ENCODE measurements around the gene GUCD1. TPM values are rescaled to one million over a fixed set of nuclear protein-coding genes. Genes with fewer than 3 reads are reported as not detected.
"Not testable (repeated sequence)": the region's sequence is repeated elsewhere in the genome, so short reads cannot be mapped to it uniquely, and the experiment has no call there.

The GUCD1 gene
- polyA plus RNA-seq, 5 donors: 78.9 to 91.9 (median 87.9) TPM

GRCh38 chr22:24535348-24535747 is 19.6 kb downstream of the GUCD1 start:
- DNase-seq: no peak

DNA sequence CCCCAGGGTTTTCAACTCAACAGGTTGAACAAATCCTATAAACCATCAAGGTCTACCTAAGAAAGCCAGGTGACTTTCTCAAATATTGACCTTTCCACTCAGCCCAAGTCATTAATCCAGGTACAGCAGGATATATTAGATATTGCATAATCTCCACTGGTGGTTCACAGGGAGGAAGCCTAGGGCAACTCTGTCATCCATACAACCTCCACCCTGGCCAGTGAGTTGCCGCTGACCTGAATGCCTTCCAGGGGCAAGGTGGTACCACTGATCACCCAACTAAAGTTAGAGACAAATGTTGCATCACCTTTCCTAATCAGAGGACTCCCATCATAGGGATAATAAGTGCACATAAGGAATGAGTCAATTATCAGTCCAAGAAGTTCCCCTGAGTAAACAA is 22.9 kb downstream of the GUCD1 start:
- DNase-seq: no peak

GRCh38 chr22:24530968-24531367 is 24.0 kb downstream of the GUCD1 start:
- DNase-seq: not testable (repeated sequence)

- DNase-seq: no peak
Observed at GRCh38 chr22:24529898-24530297, 25.0 kb downstream of the GUCD1 start.

- DNase-seq: no peak
Observed at GRCh38 chr22:24526191-24526590, 28.7 kb downstream of the GUCD1 start.

DNA sequence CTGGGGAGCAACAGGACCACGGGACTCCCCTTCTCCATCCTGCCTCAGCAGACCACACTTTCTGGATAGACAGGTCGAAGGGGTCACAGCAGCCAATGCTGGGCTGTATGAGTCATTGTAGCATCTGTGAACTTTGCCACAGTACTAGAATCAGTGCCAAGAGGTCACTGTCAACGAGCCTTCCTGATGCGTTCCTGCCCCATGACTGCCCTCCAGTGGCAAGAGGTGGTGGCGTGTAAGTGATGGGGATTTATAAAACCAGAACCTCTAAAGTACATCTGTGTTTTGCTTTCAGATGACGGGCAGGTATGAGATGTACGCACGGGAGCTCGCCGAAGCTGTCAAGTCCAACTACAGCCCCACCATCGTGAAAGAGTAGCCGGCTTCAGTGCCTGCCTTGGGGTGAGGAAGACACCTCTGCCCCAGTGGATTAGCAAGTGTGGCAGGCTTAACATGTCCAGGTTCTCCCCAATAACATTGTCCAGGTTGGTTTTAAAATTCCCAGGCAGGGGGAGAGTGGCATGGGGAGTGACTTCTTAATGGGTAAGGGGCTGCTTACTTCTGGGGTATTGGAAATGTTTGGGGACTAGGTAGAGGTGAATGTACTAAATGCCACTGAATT is 29.4 kb downstream of the GUCD1 start:
- DNase-seq: peak in 1 of 2 donors; percentile 60

DNA sequence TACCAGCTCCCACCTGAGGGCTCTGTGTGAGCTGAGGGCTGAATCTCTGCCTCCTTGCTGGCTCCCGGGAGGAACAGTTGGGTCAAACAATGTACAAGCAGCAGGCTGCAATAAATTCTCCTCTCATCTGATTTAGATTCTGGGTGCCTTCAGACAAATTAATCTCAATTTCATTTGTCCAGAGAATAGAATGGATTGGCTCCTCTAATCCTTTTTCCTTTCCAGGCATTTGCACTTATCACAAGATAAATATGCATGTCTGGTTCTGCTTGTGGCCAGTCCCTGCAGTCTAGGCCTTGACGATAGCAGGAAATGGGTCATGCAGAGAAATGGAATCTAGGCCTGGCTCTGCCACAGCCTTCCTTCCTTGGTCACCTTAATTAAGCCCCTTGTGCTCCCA is 31.1 kb downstream of the GUCD1 start:
- no peak for DNase-seq

DNA sequence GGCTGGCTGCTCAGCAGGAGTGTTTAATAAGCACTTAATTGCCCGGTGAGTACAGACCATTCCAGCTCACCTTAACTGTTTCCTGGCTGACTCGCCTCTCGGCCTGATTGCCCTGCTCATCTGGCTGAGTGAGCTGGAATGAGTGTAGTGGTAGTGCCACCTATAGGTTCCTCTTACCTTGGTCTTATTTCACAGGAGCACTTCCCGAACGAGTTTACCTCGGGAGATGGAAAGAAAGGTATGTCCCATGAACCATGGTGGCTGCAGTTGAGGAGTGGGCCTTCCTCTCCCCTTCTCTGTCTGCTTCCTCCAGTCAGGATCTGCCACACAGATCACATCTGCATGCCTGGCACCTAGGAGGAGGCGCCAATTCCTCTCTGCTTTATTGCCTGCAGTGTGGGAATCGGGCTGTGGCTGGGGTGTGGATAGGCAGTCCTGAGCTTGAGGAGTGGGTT is 33.1 kb downstream of the GUCD1 start:
- peak in 1 of 2 donors; percentile 63 for DNase-seq

DNA sequence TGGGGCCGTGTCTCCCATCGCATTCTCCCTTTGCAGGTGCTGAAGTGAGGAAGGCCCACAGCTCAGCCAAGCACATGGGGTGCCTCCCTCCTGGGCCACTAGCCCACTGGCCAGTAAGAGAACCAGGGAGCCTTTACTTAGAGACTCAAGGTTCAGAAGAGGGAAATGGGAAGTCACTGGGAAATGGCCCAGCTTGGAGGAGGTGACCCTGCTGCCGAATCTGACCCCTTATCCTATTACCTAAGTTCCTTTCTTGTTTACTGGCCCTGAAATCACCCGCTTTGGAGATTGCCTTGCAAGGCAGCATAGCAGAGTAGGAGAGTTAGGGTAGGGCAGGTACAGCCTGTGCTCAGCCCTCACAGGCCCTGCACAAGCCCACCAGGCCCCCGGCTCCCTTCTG is 35.4 kb downstream of the GUCD1 start:
- DNase-seq: no peak

- no peak for DNase-seq
Observed at GRCh38 chr22:24518771-24519485, 36.0 kb downstream of the GUCD1 start.

GRCh38 chr22:24518228-24518627 is 36.7 kb downstream of the GUCD1 start:
- DNase-seq: no peak

DNA sequence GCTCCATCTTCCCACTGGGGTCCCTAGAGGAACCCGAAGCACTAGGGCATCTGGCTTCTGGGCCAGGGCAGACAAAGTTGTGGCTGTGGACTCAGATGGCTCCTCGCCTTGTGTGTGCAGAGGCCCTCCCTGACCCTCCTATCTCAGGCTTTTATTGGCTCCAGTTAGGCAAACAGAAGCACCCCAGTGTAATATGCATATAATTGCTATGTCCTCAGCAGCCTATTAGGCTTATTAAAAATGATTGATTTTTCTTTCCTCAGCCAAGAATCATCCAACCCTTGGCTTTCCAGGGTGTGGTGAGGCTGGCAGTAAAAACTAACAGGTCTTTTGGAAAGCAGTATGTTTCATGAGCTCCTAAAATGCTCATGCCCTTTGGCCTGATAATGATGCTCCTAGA is 37.5 kb downstream of the GUCD1 start:
- no peak for DNase-seq

GRCh38 chr22:24516301-24516737 is 38.6 kb downstream of the GUCD1 start:
- DNase-seq: peak; percentile 58 to 60

GRCh38 chr22:24515027-24515338 is 40.0 kb downstream of the GUCD1 start:
- DNase-seq: no peak

DNA sequence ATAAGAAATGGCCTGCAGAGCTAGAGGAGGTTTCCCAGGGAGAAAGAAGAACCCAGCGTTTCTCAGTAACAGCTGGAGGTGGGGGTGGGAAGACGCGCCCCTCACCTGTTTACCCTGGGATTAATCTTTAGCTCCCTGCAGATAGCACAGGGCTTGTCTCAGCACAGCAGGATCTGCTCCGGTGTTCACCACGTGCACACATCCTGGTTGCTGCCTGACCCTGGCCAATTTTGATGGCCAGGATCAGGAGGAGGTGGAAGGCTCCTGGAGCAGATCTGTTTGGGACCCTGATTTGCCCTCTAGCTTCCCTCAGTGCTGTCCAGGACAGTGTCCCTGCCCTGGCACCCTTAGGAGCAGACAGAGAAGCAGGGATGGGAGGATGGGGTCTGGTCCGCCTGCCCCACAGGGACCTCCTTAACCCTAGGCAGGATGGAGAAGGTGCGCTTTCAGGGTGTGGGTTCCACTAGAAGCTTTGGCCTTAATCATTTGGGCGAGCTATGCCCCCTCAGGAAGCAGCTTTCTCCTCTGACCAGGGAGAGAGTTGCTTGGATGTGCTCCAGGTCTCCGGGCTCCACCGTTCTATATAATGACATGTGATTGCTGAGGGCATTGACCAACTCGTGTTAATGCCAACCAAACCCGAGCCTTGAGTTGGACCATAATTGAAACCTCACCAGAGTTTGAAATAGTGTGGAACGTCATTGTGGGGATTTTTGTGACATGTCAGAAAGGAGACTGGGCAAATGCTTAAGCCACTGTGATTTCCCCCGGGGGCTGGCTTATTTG is 40.5 kb downstream of the GUCD1 start:
- DNase-seq: no peak

DNA sequence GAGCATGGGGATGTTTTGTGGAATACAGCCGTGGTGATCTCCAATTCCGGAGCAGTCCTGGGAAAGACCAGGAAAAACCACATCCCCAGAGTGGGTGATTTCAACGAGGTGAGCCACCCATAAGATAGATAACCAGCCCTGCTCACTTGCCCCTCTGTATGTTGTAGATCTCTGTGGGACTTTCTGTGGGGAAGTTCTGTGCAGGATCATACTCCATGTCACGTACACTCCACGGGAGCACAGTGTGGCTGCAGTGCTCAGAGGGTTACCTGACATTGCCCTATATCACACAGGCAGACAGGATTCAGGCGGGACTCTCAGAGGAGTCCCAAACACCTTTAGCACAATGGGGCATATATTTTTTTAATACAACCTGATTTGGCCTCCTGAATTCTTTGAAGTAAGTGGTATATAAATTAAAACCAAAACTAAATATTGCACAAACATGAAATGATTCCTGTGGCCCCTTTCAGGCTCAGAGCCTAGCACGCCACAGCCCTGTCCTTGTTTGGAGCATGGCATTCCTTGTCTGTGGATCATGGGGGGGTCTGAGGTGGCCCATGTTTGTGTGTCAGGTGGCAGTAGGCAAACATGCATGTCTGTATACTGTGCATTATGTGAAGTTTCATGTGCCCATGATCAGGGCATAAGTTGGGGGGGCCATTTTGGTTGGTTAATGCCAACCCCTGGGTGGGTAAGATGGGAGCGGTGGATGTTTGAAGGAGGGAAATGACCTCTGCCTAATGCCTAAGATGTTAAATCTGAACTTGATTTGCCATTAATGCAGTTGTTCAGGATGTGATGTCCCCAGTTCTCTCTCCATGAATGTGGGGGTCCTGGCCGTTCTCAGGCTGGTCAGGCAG is 41.3 kb downstream of the GUCD1 start:
- DNase-seq: no peak

GRCh38 chr22:24512043-24512442 is 42.9 kb downstream of the GUCD1 start:
- DNase-seq: no peak

DNA sequence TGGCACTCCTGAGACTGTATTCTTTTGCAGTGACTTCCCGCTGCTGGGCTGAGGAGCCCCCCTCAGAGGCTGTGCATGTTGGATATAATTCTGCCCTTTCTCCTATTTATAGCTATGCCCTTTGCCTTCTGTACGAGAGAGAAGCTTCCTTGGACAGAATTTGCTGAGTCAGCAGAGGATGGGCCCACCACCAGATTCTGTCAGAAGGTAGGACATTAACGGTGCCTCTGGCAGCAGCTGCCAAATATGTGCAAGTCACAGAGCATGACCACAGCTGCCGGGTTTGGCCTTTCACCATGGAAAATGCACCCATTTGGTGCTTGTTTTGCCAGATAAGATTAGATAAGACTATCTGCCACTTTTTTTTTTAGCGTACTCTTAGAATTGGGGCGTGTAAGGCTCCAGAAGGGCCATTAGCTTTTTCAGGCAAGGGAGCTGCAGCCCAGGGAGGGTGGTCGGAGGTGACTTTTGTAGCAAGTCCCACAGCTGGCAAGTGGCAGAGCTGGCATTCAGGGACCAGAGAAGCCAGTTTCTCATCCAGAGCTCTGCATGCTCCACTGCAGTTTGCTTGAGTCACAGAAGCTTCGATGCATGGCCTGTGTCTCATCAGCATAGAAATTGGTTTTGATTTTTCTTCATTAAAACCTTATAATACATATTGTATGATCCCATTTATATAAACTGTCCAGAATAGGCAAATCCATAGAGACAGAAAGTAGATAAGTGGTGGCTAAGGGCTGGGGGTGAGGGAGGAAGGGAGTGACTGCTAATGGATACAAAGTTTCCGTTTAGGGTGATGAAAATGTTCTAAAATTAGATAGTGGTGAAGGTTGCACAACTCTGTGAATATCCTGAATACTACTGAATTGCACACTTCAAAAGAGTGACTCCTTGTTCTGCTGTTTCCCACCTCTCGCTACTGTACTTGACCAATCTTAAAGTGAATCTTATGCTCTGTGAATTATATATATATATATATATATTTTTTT is 44.0 kb downstream of the GUCD1 start:
- DNase-seq: no peak

DNA sequence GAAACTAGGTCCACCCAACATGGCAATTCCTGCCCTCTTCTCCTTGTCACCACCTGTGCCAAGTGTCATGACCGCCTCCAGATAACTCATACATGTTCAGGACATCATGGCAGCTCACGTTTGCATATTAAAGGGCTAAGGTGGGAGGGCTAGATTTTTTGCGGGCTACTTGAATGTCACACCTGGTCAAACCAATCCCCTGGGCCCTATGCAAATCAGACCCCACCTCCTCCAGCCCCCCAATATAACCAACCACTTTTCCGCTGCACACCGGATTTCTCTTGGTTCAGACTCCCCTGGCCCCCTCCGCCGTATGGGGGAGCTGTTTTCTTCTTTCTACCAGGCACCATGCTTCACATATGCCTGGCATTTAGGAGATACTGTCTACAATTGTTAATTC is 47.2 kb downstream of the GUCD1 start:
- no peak for DNase-seq

DNA sequence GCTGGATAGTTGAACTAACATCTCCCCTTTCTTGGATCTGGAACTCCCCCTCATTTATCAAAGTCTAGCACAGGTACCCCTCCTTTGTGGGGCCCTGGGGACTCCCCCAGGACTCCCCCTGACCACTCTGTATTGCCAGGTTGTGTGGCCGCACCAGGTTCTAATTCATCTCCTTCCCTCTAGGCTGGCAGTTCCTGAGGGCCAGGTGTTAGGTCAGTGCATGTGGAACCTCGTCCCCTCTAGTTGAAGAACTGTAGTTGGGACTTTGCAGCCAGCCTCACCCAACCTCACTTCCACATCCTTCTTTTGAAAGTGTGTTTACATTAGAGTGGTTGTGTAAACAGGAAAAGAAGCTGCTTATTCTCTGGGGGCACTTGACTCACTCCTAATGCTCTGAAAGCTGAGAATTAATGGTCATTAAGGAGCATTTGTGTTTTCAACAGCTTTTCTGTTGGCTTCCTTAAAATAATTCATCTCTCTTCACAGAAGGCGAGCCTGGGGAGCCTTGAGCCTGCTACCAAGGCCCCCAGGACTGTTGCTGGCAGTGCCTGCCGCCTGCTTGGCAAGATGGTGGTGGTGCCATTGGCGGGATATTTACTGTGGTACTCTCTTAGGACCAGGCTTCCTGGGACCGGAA is 48.0 kb downstream of the GUCD1 start:
- peak in 1 of 2 donors; percentile 47 for DNase-seq
